HCT116 (cell line): ENCODE results near the gene SPOCK3. TPM values are rescaled to one million over a fixed set of nuclear protein-coding genes. Genes with fewer than 3 reads are reported as not detected.

Experiments
- ATAC-seq: fragments of 200-7000 bp; cut with Tn5 transposase; 2 replicates; pipeline ENCODE4 v1.9.1; 2020; ENCODE audit warnings: mild to moderate bottlenecking, moderate library complexity
- BruUV-seq: library from RNA; stranded (reverse); fragments of 400-500 nt; replicated peaks from 2 replicates; lab custom pipeline; 2021; lab: Mats Ljungman, UMichigan
- CTCF ChIA-PET: fragments of 300-600 bp; sonication (Branson Sonifier 250); formaldehyde crosslinking; loops from one replicate; lab custom pipeline; 2021; ENCODE audit warnings: antibody characterized with exemption; lab: Charles Lee
- POLR2A ChIA-PET: fragments of 300-600, 350-600 bp; sonication (Branson Sonifier 250); formaldehyde crosslinking; loops from one replicate; lab custom pipeline; 2021; ENCODE audit warnings: antibody characterized with exemption; lab: Charles Lee
- RAD21 ChIA-PET, 2 experiments: fragments of 300-600 bp; sonication (Branson Sonifier 250); formaldehyde crosslinking; loops; one replicate each; lab custom pipeline; 2023; ENCODE audit warnings: low total read pairs in 2 of 2; ENCODE audit not compliant: uncharacterized antibody in 2 of 2, unreplicated experiment in 2 of 2, low non-redundant PET in 1 of 2; lab: Charles Lee
- DNase-seq: peaks from one replicate; pipeline ENCODE4 v3.0.0-alpha.2; 2010; ENCODE audit warnings: low read depth, low spot score
- H2AFZ ChIP-seq: fragments of 200-600 bp; shearing (Covaris generic), sonication (generic); 2 replicates; pipeline ENCODE4 v1.6.1; 2017; ENCODE audit warnings: low read depth, mixed run types, mixed read lengths, antibody characterized with exemption, low read length; ENCODE audit not compliant: poor library complexity, severe bottlenecking
- H3K27ac ChIP-seq: 2 replicates; pipeline ENCODE4 v1.5.1; 2012; ENCODE audit warnings: low read depth, low read length
- H3K27me3 ChIP-seq: fragments of 200-600 bp; sonication (generic); 2 replicates; pipeline ENCODE4 v1.6.1; 2016; ENCODE audit warnings: mixed run types, low read length, mixed read lengths; ENCODE audit not compliant: insufficient read depth
- H3K36me3 ChIP-seq, 2 experiments: fragments of 200-500 bp in 1 of 2; fragments of 200-600 bp in 1 of 2; sonication (Bioruptor generic) in 1 of 2; sonication (generic) in 1 of 2; 2 replicates each; pipeline versions ENCODE4 v1.5.1 to v1.6.1; 2014 to 2016; ENCODE audit warnings: low read length in 2 of 2, inconsistent platforms in 1 of 2, mixed read lengths in 1 of 2, mixed run types in 1 of 2; ENCODE audit not compliant: insufficient read depth in 2 of 2, control insufficient read depth in 1 of 2
- H3K4me1 ChIP-seq, 2 experiments: fragments of 200-600 bp in 1 of 2; sonication (generic) in 1 of 2; 2 replicates each; pipeline versions ENCODE4 v1.5.1 to v1.6.1; 2012 to 2017; ENCODE audit warnings: low read length in 2 of 2, inconsistent platforms in 1 of 2, mild to moderate bottlenecking in 1 of 2, mixed read lengths in 1 of 2, mixed run types in 1 of 2, moderate library complexity in 1 of 2; ENCODE audit not compliant: insufficient read depth in 2 of 2, control insufficient read depth in 1 of 2
- H3K4me2 ChIP-seq: fragments of 200-600 bp; sonication (generic); 2 replicates; pipeline ENCODE4 v1.6.1; 2017; ENCODE audit warnings: mixed run types, low read length, mixed read lengths
- H3K4me3 ChIP-seq, 2 experiments: fragments of 200-600 bp in 1 of 2; sonication (generic) in 1 of 2; replicated peaks in 1 of 2; 2 replicates each; pipeline ENCODE4 v1.5.1; 2011 to 2016; ENCODE audit warnings: low read length in 2 of 2, control low read depth in 1 of 2, low read depth in 1 of 2, mild to moderate bottlenecking in 1 of 2, mixed read lengths in 1 of 2, mixed run types in 1 of 2
- H3K79me2 ChIP-seq: fragments of 200-600 bp; sonication (generic); 2 replicates; pipeline ENCODE4 v1.6.1; 2017; ENCODE audit warnings: mild to moderate bottlenecking, mixed run types, low read length, moderate library complexity, mixed read lengths; ENCODE audit not compliant: insufficient read depth
- H3K9ac ChIP-seq: fragments of 200-600 bp; sonication (generic); 2 replicates; pipeline ENCODE4 v1.6.1; 2016; ENCODE audit warnings: low read length, mixed read lengths
- H3K9me2 ChIP-seq: fragments of 200-600 bp; sonication (generic), shearing (Covaris generic); 2 replicates; pipeline ENCODE4 v1.6.1; 2017; ENCODE audit warnings: mixed run types, mild to moderate bottlenecking, moderate library complexity; ENCODE audit not compliant: insufficient read depth
- H3K9me3 ChIP-seq, 2 experiments: fragments of 200-500 bp in 1 of 2; fragments of 200-600 bp in 1 of 2; sonication (Bioruptor generic) in 1 of 2; sonication (generic) in 1 of 2; 2 replicates each; pipeline ENCODE4 v1.6.1; 2014 to 2017; ENCODE audit warnings: low read length in 2 of 2, mixed read lengths in 2 of 2, inconsistent platforms in 1 of 2, low read depth in 1 of 2, mild to moderate bottlenecking in 1 of 2, mixed run types in 1 of 2, moderate library complexity in 1 of 2; ENCODE audit not compliant: control insufficient read depth in 1 of 2, insufficient read depth in 1 of 2
- H4K20me1 ChIP-seq: fragments of 200-600 bp; sonication (generic), shearing (Covaris generic); 2 replicates; pipeline ENCODE4 v1.6.1; 2017; ENCODE audit warnings: mixed run types, mild to moderate bottlenecking, moderate library complexity; ENCODE audit not compliant: insufficient read depth
- ATF3 ChIP-seq: IDR thresholded peaks from 2 replicates; pipeline ENCODE4 v1.6.1; 2012
- CBX3 ChIP-seq: IDR thresholded peaks from 2 replicates; pipeline ENCODE4 v1.6.1; 2012; ENCODE audit warnings: low read depth
- CEBPB ChIP-seq: IDR thresholded peaks from 2 replicates; pipeline ENCODE4 v1.6.1; 2012; ENCODE audit warnings: low read depth
- EGR1 ChIP-seq: IDR thresholded peaks from 2 replicates; pipeline ENCODE4 v1.6.1; 2012; ENCODE audit warnings: low read depth
- EZH2 ChIP-seq: fragments of 200-600 bp; sonication (generic); IDR thresholded peaks from 2 replicates; pipeline ENCODE4 v1.6.1; 2017; ENCODE audit warnings: antibody characterized with exemption, mixed run types
- EZH2phosphoT487 ChIP-seq: fragments of 200-600 bp; IDR thresholded peaks from 2 replicates; pipeline ENCODE4 v1.6.1; 2018; ENCODE audit warnings: antibody characterized with exemption, borderline replicate concordance
- FOSL1 ChIP-seq: IDR thresholded peaks from 2 replicates; pipeline ENCODE4 v1.6.1; 2012; ENCODE audit warnings: low read depth
- JUND ChIP-seq: IDR thresholded peaks from 2 replicates; pipeline ENCODE4 v1.6.1; 2012
- MAX ChIP-seq: IDR thresholded peaks from 2 replicates; pipeline ENCODE4 v1.6.1; 2012
- POLR2A ChIP-seq: IDR thresholded peaks from 2 replicates; pipeline ENCODE4 v1.7.0; 2011; ENCODE audit warnings: borderline replicate concordance; ENCODE audit not compliant: insufficient read depth, insufficient read length; ENCODE audit errors: extremely low read depth
- RAD21 ChIP-seq: IDR thresholded peaks from 2 replicates; pipeline ENCODE4 v1.6.1; 2012; ENCODE audit warnings: low read depth, mild to moderate bottlenecking
- REST ChIP-seq: IDR thresholded peaks from 2 replicates; pipeline ENCODE4 v1.6.1; 2012; ENCODE audit warnings: low read depth
- SIN3A ChIP-seq: IDR thresholded peaks from 2 replicates; pipeline ENCODE4 v1.6.1; 2012; ENCODE audit warnings: low read depth
- SP1 ChIP-seq: IDR thresholded peaks from 2 replicates; pipeline ENCODE4 v1.6.1; 2012; ENCODE audit warnings: low read depth
- SRF ChIP-seq: IDR thresholded peaks from 2 replicates; pipeline ENCODE4 v1.6.1; 2012; ENCODE audit warnings: low read depth
- ZFX ChIP-seq: fragments of 450-650 bp; IDR thresholded peaks from 2 replicates; pipeline ENCODE4 v1.6.1; 2017
- ZNF274 ChIP-seq: fragments of 200-500 bp; sonication (Bioruptor generic); IDR thresholded peaks from 2 replicates; pipeline ENCODE4 v1.6.1; 2014; ENCODE audit warnings: mild to moderate bottlenecking, low read depth, low read length, inconsistent platforms
- intact Hi-C: fragments of 100-400 bp; cut with micrococcal nuclease; formaldehyde crosslinking; loops from 2 replicates; pipeline ENCODE4 v1.10.0; 2022
- total RNA-seq: library from RNA; stranded (reverse); gene quantifications from one replicate; pipeline ENCODE4 v1.2.1, GENCODE V29; 2021; ENCODE audit not compliant: unreplicated experiment
- TF ChIP-seq, protein P1 (sequence below): IDR thresholded peaks from 2 replicates; pipeline ENCODE4 v1.6.1; 2011; ENCODE audit warnings: mild to moderate bottlenecking, low read length, moderate library complexity; ENCODE audit not compliant: insufficient replicate concordance; ENCODE audit errors: extremely low read depth
- TF ChIP-seq, protein P2 (sequence below), 3 experiments: fragments of 200-600 bp in 1 of 3; sonication (generic) in 1 of 3; IDR thresholded peaks in 2 of 3; conservative IDR thresholded peaks in 1 of 3; 2 replicates each; pipeline ENCODE4 v1.5.1; 2012 to 2017; ENCODE audit warnings: low read depth in 2 of 3, low read length in 2 of 3, antibody characterized with exemption in 1 of 3, borderline replicate concordance in 1 of 3, control low read depth in 1 of 3, mild to moderate bottlenecking in 1 of 3, mixed read lengths in 1 of 3, mixed run types in 1 of 3, moderate library complexity in 1 of 3; ENCODE audit not compliant: insufficient read depth in 1 of 3

SPOCK3 gene
- total RNA-seq, 1 experiment from 2014 or later, result 1.7 TPM

GRCh38 chr4:167041524-167041923, 192.8 kb downstream of the SPOCK3 start:
- Histone ChIP-seq H3K4me1 (no peaks in the 10 kb centered on the region), H3K4me2 (no peak overlapping the region), H3K4me3 (no peak overlapping the region), H4K20me1 (no peaks in the 10 kb centered on the region), H3K9me3 (no peaks in the 10 kb centered on the region), H2AFZ (no peak overlapping the region), H3K79me2 (no peaks in the 10 kb centered on the region), H3K36me3 (no peaks in the 10 kb centered on the region), H3K9ac (no peak overlapping the region), H3K9me2 (no peaks in the 10 kb centered on the region), H3K27ac (no peak overlapping the region), H3K27me3 (no peaks in the 10 kb centered on the region)
- POLR2A ChIA-PET, result no interaction called here
- CTCF ChIA-PET, result no interaction called here
- DNase-seq (no peak), ATAC-seq (no peak)
- TF ChIP-seq SP1 (no peak), ATF3 (no peak), ZFX (no peak), FOSL1 (no peak), SRF (no peak), CBX3 (no peak), EZH2 (no peak), EGR1 (no peak), CEBPB (no peak), RAD21 (no peak), REST (no peak), POLR2A (no peak), EZH2phosphoT487 (no peak), ZNF274 (no peak), MAX (no peak), JUND (no peak), SIN3A (no peak)
- TF ChIP-seq, protein P1, sequence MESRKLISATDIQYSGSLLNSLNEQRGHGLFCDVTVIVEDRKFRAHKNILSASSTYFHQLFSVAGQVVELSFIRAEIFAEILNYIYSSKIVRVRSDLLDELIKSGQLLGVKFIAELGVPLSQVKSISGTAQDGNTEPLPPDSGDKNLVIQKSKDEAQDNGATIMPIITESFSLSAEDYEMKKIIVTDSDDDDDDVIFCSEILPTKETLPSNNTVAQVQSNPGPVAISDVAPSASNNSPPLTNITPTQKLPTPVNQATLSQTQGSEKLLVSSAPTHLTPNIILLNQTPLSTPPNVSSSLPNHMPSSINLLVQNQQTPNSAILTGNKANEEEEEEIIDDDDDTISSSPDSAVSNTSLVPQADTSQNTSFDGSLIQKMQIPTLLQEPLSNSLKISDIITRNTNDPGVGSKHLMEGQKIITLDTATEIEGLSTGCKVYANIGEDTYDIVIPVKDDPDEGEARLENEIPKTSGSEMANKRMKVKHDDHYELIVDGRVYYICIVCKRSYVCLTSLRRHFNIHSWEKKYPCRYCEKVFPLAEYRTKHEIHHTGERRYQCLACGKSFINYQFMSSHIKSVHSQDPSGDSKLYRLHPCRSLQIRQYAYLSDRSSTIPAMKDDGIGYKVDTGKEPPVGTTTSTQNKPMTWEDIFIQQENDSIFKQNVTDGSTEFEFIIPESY, result no peak
- TF ChIP-seq, protein P2, sequence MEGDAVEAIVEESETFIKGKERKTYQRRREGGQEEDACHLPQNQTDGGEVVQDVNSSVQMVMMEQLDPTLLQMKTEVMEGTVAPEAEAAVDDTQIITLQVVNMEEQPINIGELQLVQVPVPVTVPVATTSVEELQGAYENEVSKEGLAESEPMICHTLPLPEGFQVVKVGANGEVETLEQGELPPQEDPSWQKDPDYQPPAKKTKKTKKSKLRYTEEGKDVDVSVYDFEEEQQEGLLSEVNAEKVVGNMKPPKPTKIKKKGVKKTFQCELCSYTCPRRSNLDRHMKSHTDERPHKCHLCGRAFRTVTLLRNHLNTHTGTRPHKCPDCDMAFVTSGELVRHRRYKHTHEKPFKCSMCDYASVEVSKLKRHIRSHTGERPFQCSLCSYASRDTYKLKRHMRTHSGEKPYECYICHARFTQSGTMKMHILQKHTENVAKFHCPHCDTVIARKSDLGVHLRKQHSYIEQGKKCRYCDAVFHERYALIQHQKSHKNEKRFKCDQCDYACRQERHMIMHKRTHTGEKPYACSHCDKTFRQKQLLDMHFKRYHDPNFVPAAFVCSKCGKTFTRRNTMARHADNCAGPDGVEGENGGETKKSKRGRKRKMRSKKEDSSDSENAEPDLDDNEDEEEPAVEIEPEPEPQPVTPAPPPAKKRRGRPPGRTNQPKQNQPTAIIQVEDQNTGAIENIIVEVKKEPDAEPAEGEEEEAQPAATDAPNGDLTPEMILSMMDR (IDR thresholded peaks at IDR 0.05 in 2 of 3, conservative IDR thresholded peaks at IDR 0.05 in 1 of 3; ENCODE audit: borderline replicate concordance in 1 of 3, insufficient read depth in 1 of 3, low read depth in 2 of 3, low read length in 2 of 3), result no peak
- intact Hi-C loops, result no loop called here
- RAD21 ChIA-PET, result no interaction called here
- BruUV-seq, result no TSS peak
